Hepatocyte (in vitro differentiated cells): ENCODE data around the gene KLC3.

Source experiments
- EZH2 ChIP-seq: fragments of 200-600 bp; sonication (generic); IDR thresholded peaks from 2 replicates; pipeline ENCODE4 v1.6.1; 2016; ENCODE audit warnings: antibody characterized with exemption, mild to moderate bottlenecking, borderline replicate concordance
- TF ChIP-seq, protein P1 (sequence below): fragments of 200-600 bp; sonication (generic); IDR thresholded peaks from 2 replicates; pipeline ENCODE4 v1.5.1; 2016; ENCODE audit warnings: antibody characterized with exemption, mild to moderate bottlenecking; ENCODE audit not compliant: poor library complexity

- TF ChIP-seq, protein P1, sequence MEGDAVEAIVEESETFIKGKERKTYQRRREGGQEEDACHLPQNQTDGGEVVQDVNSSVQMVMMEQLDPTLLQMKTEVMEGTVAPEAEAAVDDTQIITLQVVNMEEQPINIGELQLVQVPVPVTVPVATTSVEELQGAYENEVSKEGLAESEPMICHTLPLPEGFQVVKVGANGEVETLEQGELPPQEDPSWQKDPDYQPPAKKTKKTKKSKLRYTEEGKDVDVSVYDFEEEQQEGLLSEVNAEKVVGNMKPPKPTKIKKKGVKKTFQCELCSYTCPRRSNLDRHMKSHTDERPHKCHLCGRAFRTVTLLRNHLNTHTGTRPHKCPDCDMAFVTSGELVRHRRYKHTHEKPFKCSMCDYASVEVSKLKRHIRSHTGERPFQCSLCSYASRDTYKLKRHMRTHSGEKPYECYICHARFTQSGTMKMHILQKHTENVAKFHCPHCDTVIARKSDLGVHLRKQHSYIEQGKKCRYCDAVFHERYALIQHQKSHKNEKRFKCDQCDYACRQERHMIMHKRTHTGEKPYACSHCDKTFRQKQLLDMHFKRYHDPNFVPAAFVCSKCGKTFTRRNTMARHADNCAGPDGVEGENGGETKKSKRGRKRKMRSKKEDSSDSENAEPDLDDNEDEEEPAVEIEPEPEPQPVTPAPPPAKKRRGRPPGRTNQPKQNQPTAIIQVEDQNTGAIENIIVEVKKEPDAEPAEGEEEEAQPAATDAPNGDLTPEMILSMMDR, result no peak
- no peak for TF ChIP-seq EZH2
These were observed 28.9 kb upstream of the KLC3 start for GRCh38 chr19:45311621-45312020.
